Stimulated activated CD4-positive, alpha-beta T cell treated with anti-CD3 and anti-CD28 coated beads, Interleukin-15, amount 100 ng/mL, for 48 hours (primary cell): ENCODE results near the gene ZNF438.

Experiments
- DNase-seq, 2 donors: peaks; one replicate each; pipeline ENCODE4 v3.0.0-alpha.2; 2020; ENCODE audit warnings: low read depth in 2 of 2

Gene ZNF438

DNA sequence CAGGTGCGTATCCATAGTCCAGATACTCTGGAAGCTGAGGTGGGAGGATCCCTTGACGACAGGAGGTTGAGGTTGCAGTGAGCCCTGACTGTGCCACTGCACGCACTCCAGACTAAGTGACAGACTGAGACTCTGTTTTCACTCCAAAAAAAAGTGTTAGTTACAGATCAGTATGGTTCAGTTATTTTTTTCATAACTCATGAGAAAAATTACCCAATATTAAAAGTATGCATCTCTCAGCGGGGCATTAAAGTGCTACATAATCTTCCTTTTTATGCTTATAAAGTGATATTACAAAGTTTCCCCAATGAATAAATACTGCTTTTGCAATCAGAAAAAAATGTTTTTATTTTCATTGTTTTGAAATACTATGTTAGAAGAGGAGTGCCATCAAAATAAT is 147.9 kb downstream of the ZNF438 start:
- DNase-seq, result no peak

DNA sequence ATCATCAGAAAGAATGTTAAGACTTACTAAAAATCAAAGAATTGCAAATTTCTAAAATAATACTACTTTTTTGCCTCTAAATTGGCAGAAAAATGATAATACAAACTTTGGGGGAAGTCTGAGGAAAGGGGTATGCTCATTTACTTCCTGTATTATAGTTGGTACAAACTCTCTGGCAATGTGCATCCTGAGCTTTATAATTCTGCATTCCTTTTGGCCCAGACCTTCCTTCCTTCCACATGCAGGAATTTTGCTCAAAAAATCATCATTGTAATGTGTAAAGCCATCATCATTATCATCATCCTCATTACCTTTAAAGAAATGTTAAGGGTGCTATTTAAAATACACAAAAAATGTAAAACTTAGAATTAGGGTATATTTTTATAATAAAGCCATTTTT is 148.5 kb downstream of the ZNF438 start:
- DNase-seq, result no peak

DNA sequence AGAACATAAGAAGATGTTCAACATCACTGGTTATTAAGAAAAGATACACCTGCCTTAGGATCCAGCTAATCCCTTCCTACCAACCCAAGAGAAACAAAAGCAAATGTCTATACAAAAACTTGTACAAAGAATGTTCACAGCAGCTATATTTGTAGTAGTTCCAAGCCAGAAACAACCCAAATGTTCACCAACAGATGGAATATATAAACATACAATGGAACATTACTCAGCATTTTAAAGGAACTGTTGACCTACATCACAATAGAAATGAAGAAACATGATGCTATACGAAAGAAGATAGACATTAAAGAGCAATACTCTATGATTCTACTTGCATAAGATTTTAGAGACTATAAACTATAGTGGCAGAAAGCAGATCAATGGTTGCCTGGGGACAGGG is 149.4 kb downstream of the ZNF438 start:
- no peak for DNase-seq

DNA sequence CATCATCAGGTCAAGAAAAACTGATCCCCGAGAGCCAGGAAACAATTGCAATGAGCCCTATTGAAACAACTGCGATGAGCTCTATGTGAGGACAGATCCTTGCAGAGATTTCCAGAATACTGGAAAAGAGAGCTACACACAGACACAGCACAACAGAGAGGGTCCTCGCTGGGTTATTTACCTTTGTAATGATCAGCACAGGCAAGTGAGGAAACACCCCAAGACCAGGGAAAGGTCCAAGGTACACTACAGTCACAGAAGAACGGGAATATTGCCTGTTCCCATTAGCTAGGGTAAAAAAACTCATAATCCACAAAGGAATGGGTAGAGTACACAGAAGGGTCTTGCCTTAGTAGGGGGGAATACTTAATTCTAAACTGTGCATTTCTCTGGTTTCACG is 152.7 kb downstream of the ZNF438 start:
- DNase-seq, result no peak

DNA sequence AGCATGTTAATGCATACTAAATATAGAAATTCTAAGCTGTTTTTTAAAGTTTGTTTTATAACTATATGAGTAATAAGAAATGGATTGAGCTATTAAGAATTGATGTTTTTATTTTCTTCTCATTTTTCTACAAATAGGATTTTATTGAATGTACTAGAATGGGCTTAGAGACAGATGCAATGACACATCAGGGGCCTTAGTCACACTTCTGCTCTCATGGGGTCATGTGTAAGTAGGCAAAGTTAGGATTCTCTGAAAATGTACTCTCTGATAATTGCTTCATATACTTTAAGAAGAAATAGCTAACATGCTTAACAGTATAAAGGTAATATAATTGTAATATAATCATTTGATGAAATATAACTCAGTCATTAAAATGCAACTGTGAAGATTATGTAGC is 154.6 kb downstream of the ZNF438 start:
- no peak for DNase-seq

DNA sequence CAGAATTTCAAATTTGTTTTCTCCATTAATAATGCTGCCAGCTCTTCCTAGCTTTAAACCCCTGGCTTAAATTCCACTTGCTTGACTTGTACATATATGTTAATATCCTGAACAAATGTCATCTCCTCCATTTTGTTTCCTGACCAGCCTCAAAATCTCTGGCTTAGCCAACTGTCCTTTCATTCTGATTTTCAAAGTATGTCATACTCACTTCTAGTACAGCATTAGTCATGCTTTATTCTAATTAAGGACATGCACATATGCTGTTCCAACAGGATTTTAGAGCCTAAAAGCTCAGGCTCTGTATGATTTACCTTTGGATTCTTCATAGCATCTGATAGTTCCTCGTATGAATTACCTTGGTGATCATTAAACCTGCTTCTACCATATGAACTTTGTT is 158.3 kb downstream of the ZNF438 start:
- DNase-seq, result no peak

DNA sequence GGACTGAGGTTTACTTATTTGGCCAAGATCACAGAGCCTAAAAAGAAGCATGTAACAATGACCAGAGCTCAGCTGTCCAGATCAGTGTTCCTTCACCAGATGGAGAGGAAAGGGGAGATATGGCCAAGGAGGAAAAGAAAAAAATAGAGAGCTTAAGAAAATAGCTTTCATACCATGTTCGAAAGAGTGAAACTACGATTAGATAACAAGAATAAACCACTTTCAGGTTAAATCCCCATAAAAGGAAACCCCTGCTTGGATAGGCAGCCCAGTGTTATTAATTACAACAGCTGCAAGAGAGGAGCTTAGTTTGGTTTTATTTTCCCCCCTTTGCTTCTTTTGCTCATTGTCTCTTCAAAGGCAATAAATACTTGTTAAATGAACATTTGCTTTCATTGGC is 160.8 kb downstream of the ZNF438 start:
- no peak for DNase-seq

DNA sequence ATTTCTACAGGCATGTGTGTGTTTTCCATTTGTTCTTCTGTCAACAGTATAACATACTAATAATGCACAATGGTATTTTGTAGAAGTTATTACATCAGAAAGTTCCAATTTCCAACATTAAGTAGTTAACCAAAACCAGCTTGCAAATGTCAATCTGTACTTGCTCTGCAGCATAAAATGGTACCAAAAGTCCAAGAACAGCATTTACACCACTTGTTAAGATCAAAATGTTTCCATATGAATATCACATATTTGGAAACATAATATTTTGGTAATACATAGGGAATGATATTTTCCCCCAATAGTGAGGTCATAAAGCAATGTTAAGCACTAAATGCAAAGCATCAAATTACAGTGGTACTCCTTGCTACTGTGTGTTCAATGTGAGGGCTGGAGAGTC is 162.1 kb downstream of the ZNF438 start:
- DNase-seq, result no peak

DNA sequence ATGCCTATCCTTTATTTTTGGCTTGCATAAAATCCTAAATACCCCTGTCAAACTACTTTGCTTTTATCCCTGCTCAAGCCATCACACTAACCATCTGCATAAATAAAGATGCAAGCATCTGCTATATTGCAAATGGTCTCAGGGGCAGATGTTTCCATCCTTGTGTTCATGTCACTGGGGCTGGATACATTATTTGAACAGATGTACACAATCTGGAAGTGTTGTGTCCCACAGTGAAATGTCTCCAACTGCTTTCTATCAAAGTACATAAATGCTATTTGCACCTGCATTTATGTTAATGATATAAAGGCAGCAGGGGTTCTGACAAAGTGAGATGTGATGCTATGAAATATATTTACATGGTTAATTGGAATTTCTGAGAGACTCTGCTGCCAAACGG is 163.1 kb downstream of the ZNF438 start:
- DNase-seq, result no peak

DNA sequence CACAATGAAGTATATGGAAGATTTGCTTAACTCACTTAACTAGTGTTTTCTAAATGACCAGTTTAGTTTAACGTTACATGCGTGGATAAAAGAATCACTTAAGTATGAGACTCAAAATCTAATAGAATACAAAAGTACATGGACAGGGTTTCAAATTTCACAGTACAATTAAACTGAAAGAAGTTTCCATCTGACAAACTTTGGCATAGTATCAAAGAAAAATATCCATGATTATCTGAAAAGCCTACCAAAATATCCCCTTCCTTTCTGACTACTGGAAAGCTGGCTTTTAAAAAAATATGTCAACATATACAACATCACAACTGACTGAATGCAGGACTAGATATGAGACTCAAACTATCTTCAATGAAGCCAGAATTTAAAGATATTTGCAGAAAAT is 164.8 kb downstream of the ZNF438 start:
- no peak for DNase-seq

DNA sequence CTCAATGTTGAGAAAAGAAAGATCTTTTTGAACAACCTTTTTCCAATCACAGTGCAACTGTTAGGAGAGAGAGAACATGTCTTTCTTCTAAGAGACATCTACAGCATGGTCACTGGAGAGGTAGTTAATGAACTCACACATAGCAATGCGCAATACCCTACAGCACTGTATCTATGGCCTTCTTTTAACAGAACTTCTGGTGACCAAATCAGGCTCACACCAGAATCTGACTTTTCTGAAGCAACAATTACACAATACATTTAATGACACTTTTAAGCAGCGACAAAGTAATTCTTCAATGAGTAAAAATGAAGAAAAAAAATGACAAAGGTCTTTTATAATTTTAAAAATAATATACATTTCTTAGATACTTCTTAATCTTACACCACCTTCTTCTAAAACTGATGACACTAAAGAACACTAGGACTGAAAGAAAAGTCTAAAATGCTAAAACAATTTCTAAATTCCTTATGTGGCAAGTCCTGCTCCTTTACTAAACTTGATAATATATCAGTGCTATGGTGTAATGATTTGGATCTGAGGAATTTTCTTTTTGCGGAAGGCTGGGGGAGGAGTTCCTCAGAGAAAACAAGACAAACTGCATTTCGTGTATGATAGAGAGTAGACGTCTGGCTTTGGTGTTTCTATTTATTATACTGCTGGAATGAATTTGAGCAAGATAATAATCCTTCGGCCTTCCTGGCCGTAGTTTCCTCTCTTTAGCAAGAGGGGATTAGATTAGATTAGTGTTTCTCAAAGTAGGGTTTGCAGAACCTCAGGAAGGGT is 166.3 kb downstream of the ZNF438 start:
- no peak for DNase-seq

DNA sequence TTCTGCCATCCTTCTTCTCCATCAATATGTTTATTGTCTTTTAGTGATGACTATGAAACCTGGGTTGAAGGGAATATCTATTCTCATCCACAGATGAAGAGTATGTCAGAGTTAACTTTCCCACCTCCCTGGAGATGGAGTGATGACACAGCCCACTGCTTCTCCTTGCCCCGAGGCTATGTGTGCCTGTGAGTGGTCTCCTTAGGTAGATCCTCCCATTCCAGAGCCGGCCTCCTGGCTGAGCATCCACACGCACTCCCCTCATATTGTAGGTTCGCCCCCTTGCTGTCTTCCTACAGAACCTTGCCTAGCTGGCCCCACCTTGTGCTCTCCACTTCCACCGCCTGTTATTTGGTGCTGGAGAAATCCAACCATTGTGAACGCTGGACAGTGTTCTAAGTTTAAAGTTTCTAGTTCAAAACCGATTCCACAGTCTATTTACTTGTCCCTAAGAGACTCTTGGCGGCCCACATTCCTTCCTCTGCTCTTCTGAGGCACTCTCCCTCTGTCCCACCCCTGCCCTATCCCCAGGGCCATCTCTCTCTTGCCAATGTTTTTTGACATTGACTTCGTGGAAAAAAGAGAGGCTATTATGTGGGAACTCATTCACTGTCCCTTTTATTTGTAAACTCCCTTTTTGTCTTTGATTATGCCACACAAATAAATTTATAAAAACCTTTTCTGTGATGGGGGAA is 168.0 kb downstream of the ZNF438 start:
- DNase-seq, result no peak

DNA sequence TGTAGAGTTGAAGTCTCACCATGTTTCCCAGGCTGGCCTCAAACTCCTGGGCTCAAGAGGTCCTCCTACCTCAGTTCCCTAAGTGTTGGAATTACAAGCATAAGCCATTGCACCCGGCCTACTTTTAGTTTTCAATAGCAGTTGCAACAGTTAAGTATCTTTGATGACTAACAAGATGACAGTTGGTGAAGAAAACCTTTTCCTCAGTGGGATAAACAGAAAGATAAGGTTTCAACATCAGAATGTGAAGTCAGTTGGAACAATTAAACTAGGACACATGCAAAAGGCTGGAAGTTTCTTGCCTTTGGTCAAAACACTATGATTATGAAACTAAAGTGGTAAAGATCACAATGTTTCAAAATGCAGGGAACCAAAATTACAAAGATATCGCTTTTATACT is 169.2 kb downstream of the ZNF438 start:
- DNase-seq, result no peak

DNA sequence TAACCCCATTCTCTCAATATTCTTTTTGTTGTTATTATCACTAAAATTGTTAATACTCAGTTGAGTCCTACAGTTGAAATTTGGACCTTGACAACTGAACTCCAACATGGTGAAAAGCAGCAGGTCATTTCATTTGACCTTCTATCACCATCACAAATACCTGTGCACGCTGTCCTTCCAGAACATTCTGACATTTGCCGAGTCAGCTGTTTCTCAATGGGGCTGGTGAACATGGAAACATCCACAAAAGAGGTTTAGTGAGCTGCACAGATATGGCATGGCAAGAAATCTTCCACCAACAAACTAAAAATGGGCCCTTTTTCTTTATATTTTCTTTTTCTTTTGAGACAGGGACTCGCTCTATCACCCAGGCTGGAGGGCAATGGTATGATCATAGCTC is 169.7 kb downstream of the ZNF438 start:
- DNase-seq, result no peak

DNA sequence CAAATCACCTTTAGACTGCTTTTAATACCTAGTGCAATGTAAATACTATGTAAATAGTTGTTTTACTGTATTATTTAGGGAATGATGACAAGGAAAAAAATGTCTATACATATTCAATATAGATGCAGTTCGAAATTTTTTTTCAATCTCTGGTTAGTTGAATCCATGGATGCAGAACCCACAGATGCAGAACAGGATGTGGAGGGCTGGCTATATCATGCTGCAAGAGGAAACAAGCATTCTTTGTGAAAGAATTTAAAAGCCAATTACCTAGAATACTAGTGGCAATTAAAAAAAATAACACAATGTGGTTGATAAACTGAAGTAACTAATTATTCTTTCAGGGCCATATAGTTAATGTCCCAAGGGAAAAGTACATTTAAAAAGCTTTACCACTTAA is 170.4 kb downstream of the ZNF438 start:
- DNase-seq, result no peak

DNA sequence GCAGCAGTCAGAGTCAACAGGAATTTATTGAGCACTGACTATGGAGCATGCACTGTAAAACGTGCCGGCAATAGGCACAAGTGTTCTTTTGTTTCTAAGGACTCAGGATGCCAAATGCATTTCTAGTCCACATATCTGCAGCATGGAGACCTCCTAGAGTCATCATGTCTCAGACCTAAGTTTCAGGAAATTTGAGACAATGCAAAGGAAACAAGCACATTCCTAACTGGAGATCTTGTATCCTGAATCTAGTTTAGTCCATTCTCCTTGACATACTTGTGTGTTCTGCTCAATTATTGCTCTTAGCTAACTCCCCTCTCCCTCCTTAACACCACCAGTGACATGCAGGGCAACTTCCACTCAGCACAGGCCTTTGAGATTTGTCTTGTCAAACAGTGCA is 173.2 kb downstream of the ZNF438 start:
- DNase-seq, result no peak

DNA sequence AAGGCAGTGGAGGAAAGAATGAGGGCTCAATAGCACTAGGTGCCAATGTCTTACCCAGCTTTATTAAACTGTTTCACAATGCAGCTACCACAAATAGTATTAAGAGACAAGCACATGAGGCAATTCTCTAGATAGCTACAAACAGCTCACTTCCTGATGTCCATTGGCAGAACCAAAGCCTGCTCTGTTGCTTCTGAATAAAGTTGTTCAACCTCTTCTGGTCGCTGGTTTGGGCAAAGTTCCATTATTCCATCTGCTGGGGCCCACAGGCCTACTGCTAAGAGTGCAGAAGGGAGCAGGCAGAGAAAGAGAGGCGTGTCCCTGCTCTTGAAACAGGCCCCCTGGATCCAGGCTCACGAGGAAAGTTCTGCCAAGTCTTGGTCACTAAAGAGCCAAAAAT is 173.9 kb downstream of the ZNF438 start:
- DNase-seq, result no peak

DNA sequence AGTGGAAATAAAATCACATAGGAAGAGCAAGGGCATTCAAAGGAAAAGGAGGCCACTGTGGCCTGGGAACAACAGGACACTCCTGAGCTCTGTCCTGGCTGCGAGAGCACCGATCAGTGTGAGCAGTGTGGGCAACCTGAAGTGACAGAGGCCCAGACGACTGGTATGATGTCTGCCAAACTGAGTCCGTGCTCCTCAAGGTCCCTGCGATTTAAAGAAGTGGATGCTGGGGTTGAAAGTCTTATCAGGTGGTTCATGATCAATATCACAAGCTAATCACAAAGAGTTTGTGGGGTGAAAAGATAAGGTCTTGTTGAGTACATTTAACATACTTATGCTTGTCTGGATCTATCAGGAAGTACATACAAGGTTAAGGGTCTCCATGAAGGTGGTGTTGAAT is 176.5 kb downstream of the ZNF438 start:
- no peak for DNase-seq

DNA sequence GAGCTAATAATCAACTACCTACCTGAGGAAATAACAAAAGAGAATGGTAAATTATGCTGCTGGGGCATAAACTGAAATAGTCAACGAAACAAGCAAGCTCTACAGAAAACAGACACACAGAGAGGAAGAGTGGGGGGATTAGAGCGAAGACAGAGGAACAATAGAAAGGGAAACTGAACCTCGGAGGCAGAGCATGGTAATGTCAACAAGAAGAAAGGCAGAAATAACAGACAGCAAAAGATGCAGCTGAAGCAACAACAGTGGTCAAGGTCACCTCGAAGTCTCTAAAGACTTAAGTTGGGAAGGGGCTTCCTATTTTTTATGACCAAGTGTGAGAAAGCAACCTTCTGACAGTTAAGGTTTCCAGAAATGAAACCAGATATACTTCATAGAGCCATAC is 177.0 kb downstream of the ZNF438 start:
- DNase-seq, result no peak

DNA sequence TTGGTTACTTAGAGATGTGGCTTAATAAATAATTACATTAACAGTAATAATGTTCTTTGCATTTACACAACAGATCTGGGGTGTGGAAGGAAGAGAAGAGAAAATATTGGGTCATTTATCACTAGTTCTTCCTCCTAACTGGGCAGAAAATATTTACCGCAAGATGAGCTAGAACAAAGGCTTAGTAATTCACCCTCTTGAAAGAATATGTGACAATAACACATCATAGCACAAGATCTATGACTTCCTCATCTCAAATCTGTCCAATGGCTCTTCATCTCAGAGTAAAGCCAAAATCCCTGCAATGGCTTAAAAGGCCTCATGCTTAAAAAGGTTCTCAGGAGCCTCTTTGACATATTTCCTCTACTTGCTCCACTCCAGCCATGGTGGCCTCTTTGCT is 178.6 kb downstream of the ZNF438 start:
- DNase-seq, result no peak

DNA sequence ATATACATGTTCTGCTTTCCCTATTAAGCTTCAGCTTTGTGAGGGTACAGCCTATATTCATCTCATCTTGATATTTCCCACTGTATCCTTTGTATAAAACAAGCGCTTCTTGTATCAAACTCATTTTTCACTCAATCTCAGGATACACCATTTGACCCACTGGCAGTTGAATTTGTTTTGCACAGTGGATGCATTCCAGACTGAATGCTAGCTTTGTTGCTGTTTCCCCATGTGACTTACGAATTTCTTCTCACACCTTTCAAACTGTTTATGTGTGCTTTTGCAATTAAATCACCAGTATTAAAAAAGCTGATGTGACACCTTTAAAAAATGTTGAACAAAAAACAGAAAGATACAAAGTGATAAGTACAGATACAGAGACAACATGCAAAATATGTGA is 180.9 kb downstream of the ZNF438 start:
- no peak for DNase-seq

DNA sequence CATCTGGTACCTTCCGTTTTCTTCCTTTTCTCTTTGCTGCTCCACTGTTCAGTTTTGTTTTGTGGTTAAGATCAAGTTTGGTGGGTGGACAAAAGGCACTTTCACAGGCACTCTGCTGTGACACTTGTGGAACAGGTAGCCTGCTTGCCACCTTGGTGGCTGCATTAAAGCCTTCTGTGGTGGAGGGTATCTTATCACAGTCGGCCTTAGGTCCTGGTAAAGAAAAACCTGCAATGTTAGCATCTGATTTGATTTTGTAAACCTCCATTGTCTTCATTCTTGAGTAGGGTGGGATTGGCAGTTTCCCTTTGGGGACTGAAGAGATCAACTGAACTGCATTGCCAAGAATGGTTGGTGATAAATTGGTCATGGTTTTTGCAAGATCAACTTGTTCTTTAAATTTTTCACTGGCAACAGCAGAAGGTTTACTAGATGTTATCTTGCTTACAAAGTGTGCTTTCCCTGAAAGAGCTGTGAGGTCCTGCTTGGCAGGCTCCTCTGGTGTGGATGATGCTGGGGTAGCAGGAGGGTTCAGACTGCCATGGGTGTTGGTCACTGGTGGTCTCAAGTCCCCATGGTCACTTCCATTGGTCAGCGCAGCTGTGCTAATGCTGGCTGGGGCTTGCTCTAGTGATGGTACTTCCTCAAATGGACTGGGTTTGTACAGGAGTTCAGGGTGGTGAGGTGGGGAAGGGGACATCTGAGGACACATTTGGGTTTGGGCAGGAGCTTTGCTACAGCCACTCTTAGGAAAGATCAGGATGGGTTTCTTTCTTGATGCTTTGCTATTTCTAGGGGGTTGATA is 182.2 kb downstream of the ZNF438 start:
- DNase-seq, result no peak
